NCI-H128 (cell line): ENCODE measurements around the gene RUNDC1.
"Not testable (repeated sequence)": the region's sequence is repeated elsewhere in the genome, so short reads cannot be mapped to it uniquely, and the experiment has no call there.

Source experiments
- DNase-seq: peaks from one replicate; lab custom pipeline; 2025; ENCODE audit not compliant: unreplicated experiment; lab: John Stamatoyannopoulos, UW

RUNDC1 gene

DNA sequence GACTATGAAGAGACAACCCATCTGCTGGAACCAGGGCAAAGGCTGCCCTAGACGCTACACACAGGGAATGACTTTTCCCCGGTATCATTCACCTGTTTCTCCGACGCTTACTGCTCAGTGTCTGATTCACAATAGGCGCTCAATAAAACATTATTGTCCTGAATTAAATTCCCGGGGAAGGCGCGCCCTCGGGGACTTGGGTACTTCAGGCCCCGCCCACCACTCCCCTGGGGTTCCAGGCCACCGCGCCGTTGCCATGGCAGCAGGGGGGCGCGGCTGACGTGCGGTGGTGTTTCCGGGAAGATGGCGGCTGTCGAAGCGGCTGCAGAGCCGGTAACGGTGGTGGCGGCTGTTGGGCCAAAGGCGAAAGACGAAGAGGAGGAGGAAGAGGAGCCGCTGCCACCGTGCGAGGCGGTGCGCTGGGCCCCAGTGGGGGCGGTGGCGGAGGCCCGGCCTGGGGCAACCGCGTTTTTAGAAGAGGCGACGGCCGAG, at the start of gene RUNDC1:
RUNDC1 (plus strand) TSS at position 292 of the 492 bp plus-strand sequence; CDS start at position 304, 12 bp downstream.
- DNase-seq = peak; percentile 61

DNA sequence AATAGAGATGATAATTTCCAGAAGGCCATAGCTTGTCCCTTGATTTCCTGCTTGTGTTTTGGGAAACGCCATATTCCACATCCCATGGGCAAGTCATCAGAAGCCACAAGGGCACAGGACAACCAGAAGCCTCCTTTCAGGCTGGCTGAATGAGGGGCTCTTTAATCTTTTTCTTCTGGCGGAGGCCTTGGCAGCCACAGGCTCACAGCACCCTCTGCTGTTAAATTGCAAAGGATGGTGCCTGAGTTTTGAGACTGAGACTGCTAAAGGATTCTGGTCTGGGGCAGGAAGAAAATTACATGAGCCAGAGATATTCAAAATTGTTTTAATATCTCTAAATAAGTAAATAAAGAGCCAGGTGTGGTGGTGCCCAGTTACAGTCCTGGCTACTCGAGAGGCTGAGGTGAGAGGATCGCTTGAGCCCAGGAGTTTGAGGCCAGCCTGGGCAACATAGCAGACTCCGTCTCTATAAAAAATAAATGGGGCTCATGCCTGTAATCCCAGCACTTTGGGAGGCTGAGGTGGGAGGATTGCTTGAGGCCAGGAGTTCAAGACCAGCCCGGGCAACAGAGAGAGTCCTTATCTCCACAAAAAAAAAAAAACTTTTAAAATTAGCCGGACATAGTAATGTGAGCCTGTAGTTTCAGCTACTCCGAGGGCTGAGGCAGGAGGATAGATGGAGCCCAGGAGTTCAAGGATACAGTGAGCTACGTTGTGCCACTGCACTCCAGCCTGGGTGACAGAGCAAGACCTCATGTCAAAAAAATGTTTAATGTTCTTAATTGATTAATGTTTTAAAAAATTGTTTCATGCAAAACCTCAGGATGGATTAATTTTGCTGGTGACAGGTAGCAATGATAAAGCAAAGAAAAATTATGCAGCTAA, 42.4 kb upstream of the RUNDC1 start:
- no peak for DNase-seq

DNA sequence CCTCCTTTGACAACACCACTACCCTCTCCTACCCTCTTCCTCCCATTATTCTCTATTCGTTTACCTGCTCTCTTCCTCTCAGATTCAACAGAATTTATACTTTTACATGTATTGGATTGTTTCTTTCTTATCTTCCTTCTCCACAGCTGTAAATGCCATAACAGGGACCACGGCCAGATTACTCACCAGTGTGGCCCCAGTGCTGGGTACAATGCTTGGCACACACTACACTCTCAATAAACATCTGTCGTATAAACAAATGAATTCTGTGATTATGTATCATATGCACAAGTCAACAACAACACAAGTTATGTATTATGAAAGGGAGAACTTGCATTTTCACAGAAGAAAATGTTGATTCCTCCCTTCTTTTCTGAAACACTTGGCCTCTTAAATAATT, 36.2 kb upstream of the RUNDC1 start:
- DNase-seq = no peak

DNA sequence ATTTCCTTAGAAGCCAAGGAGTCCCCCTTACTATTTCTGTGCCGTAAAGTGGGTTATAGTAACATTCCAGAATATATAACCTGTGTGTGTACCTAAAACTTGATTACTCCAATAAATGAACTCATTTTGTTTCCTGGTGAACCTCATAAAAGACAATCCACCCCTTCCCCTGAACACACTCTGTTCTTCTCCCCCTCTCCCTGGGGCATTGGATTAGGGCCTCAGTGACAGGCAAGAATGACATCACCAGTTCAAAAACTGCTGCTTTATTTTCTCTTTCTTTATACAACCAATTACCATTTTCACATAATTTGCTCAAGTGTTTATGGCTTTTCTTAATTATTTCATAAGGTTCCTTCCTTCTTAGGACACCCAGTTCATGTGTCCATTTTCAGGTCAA, 33.6 kb upstream of the RUNDC1 start:
- DNase-seq = no peak

DNA sequence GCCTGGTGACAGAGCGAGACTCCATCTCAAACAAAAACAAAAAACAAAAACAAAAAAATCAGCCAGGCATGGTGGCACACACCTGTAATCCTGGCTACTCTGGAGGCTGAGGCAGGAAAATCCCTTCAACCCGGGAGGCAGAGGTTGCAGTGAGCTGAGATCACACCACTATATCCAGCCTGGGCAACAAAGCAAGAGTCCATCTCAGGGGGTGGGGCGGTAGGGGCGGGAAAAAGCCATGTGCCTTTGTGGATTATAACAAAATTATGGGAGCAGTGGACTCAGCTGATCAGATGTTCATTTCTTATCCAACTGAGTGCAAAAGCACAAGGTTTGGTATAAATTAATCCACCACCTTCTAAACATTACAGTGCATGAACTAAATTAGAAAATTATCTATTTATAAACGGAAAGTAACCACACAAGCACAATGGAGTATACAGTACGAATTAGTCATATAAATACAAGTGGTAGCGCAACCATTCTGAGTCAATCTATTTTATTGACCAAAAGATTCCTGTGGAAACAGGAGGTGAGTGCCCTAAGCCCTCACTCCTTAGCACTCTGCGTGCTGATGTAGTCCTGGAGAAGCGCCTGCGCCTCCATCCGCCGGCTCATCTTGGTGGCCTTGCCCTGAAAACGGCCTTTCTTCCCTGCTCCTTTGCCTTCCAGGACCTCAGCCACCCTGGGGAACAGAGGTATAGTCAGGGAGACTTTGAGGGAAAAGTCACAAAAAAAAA, 30.2 kb upstream of the RUNDC1 start:
- no peak for DNase-seq

GRCh38 chr17:42953669-42954068, 26.7 kb upstream of the RUNDC1 start:
- no peak for DNase-seq

DNA sequence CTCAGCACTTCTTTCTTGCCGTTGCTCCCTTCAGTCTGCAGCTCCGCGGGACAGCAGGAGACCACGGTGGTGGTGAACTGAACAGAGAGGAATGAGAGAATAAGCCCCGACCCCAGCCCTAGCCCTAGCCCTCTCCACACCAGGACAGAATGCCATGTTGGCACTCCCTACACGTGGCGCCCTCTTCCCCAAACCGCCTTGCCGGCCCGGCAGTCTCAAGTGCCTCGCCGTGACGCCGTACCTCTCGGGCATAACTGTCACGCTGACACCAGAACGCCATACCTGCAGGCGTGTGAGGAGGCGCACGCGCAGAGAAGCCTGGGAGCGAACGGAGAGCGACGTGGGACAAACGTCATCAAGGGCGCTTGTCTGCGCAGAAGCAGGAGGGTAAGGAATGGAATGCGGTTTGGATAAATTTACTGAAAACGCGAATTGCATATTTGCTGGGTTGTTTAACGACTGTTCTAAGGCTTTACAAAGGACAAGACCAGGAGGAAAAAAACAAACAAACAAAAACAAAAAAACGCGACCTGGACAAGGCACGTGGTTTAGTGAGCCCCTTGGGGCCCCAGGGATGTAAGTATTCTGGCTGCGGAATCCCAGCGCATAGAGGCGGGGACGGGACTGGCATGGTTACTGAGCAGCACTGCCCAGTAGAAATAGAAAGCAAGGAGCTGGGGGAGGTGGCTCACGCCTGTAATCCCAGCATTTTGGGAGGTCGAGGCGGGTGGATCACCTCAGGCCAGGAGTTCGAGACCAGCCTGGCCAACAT, 16.0 kb upstream of the RUNDC1 start, which contains the start of gene AARSD1:
AARSD1 (minus strand) TSS at position 294 of the 772 bp plus-strand sequence; CDS start at position 280, 14 bp downstream.
- DNase-seq = peak; percentile 55

- no peak for DNase-seq
Observed at GRCh38 chr17:42967925-42968324, 12.4 kb upstream of the RUNDC1 start.

GRCh38 chr17:42969001-42969581, 11.3 kb upstream of the RUNDC1 start:
- no peak for DNase-seq

DNA sequence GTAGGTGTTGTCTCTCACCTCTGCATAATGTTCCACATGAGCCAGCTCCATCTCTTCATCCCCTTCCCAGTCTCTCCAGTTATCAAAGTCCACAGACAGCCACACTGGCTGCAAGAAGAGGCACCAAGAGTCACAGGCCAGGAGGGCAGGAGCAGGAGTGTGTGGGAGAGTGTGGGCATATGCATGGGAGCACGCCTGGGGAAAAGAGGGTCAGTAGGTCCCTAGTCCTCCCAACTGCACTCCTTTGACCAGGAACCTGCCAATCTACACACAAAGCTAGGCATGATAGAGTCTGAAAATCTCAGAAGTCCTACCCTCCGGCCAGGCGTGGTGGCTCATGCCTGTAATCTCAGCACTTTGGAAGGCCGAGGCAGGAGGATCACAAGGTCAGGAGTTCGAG, 8.8 kb upstream of the RUNDC1 start:
- no peak for DNase-seq

GRCh38 chr17:42973323-42973722, 7.0 kb upstream of the RUNDC1 start:
- not testable (repeated sequence) for DNase-seq

DNA sequence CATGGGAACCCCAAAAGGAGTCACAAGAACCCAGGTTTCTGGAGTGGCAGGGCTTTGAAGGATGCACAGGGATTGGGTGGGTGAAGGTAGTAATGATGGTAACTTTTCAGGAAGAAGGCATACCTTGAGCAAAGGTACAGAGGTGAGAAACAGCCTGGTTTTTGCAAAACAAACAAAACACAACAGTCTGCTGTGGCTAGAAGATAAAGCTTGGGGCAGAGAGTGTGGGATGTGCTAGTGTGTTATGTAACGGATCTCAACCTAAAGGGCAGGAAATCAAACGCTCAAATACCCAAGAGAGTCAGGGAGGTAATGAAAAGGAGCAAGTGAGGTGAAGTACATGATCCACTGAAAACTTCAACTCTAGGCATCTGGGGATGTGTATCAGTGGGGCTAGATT, 5.1 kb upstream of the RUNDC1 start:
- DNase-seq = no peak

DNA sequence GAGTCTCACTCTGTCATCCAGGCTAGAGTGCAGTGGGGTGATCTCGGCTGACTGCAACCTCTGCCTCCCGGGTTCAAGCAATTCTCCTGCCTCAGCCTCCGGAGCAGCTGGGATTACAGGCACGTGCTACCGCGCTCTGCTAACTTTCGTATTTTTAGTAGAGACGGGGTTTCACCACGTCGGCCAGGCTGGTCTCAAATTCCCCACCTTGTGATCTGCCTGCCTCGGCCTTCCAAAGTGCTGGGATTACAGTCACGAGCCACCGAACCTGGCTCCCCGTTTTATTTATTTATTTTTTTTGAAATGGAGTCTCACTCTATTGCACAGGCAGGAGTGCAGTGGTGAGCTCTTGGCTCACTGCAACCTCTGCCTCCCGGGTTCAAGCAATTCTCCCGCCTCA, 4.7 kb upstream of the RUNDC1 start:
- not testable (repeated sequence) for DNase-seq

DNA sequence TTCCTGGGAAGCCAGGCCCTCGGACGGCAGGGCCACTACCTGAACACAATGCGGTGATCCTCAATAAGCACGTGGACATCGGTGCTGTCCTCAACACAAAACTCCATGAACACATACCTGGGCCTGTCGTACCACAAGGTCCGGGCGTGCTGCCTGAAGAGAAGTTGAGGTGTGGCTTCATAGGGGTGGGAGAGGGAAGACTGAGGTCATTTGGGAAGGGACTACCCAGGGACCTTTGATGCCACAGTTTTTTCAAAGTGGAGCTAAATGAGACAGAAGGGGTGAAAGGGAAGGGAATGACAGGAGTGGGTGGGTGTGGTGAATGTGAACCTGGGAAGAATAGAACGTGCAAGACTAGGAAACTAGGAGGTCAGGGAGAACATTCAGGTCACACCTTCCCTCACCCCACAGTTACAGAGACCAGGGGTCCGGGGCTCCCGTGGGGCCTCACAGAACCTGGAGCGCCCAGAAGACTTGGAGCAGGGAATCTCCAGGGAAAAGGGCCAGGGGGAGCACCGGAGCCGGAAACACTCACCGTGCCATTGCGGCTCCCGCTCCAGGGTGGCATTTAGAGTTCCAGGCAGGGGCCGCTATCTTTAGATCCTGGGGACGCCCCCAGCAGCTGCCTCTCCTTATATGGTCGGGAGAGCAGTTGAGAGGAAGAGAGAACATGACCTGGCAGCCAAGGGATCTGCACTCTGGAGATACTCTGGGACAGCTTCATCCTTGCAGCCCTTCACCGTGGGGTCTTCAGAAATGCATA, 673 bp upstream of the RUNDC1 start, which contains the start of gene PTGES3L:
PTGES3L (minus strand) TSS at position 570 of the 763 bp plus-strand sequence; CDS start at position 543, 27 bp downstream.
- DNase-seq = no peak

DNA sequence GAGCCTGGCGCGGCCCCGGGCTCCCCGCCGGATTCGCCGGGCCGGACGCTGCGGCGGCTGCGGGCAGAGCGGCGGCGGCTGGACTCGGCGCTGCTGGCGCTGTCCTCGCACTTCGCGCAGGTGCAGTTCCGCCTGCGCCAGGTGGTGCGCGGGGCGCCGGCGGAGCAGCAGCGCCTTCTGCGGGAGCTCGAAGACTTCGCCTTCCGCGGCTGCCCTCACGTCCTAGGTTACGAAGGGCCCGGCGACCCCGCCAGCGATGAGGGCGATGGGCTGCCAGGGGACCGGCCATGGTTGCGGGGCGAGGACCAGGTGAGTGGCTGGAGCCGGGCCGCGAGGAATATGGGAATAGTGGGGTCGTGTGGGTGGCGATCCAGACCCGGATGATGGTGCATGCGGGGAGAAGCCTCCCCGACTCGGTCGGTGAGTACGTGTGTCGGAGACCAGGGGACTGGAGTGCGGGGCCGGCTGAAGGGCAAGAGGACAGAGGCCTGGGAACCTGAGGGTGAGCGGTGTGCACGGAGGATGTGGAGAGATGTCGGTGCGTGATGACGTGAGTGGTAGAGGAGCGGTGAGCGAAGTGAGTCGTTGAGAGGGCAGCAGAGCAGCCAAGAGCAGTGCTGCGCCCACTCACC, 517 bp downstream of the RUNDC1 start:
- DNase-seq = no peak

- no peak for DNase-seq
Observed at GRCh38 chr17:42982266-42982665, 1.9 kb downstream of the RUNDC1 start.

DNA sequence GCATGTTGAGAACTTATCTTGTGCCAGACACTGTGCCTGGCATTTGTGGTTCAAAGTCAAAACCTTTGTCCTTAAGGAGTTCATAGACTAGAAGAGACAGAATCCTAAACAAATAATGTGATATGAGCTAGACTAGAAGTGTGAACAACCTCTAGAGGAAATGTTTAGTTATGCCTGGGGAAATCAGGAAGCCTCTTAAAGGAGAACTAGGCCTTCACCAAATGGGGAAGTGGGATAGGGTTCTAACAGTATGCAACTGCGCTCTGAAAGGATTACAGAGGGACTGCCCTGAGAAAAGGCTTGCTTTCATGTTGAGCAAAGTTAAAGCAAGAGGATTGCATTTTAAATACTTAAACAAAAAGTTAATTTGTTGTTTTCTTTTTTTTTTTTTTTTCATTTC, 4.9 kb downstream of the RUNDC1 start:
- DNase-seq = no peak

DNA sequence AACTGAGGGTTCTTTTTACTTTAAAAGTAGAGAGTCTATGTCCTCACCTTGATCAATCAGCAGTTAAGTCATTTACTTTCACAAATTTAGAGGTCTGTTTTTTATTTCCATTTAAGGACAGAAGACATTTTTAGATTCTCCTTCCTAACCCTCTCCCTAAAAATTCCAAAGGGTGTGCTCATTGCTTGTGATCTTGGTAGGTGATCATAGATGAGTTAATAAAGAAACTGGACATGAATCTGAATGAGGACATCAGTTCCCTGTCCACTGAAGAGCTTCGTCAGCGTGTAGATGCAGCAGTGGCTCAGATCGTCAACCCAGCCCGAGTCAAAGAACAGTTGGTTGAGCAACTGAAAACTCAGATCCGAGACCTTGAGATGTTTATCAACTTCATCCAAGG, 8.8 kb downstream of the RUNDC1 start:
- no peak for DNase-seq
